Myometrial cell (primary cell): ENCODE results near the gene MACO1. TPM values are rescaled to one million over a fixed set of nuclear protein-coding genes. Genes with fewer than 3 reads are reported as not detected.

Experiments used
- total RNA-seq: library from RNA; depleted of rRNA; stranded (reverse); fragments of >200 nt; gene quantifications from 2 replicates; pipeline ENCODE4 v1.2.3, GENCODE V29; 2015

Gene MACO1
- total RNA-seq, result 12.7 and 12.8 TPM in 2 replicates

GRCh38 chr1:25430073-25430966 lies at the start of gene MACO1:
TSS of gene MACO1 (plus strand) at chr1:25430897. CDS start at chr1:25431099, 202 bp downstream.

GRCh38 chr1:25420715-25421114 lies 10.0 kb upstream of the MACO1 start, which contains the start of gene RHCE:
TSS of gene RHCE (minus strand) at chr1:25420825. CDS start at chr1:25420786, 39 bp downstream.

GRCh38 chr1:25543425-25544242 lies 112.9 kb downstream of the MACO1 start, which contains the start of gene LDLRAP1:
TSS of gene LDLRAP1 (plus strand) at chr1:25543606. CDS start at chr1:25543699, 93 bp downstream.

Other genes with a start within 250 kb of the MACO1 start
- 35.4 and 38.6 TPM in 2 replicates for gene SYF2, start 198.4 kb upstream of the MACO1 start, total RNA-seq
- gene RSRP1, start 183.4 kb upstream of the MACO1 start, total RNA-seq, result 64.3 and 64.7 TPM in 2 replicates
- not detected in 2 replicates for gene RHD, start 158.4 kb upstream of the MACO1 start, total RNA-seq
- 95.9 and 124 TPM in 2 replicates for gene TMEM50A, start 92.6 kb upstream of the MACO1 start, total RNA-seq
- 0.53 and 0.58 TPM in 2 replicates for gene RHCE, start 10.1 kb upstream of the MACO1 start, total RNA-seq
- 15.4 and 19.6 TPM in 2 replicates for gene LDLRAP1, start 112.7 kb downstream of the MACO1 start, total RNA-seq
- 1.4 and 1.6 TPM in 2 replicates for gene MAN1C1, start 185.9 kb downstream of the MACO1 start, total RNA-seq